Testis (tissue), 3 donors: ENCODE results near the gene BMPR1A. TPM values are rescaled to one million over a fixed set of nuclear protein-coding genes. Genes with fewer than 3 reads are reported as not detected.

ENCODE experiments used
- DNase-seq: peaks from one replicate; pipeline ENCODE4 v3.0.0-alpha.2; 2019
- H3K27ac ChIP-seq, 2 donors: fragments of 200-600 bp; sonication (generic); one replicate each; pipeline ENCODE4 v1.5.1; 2019
- H3K27me3 ChIP-seq: fragments of 200-600 bp; sonication (generic); one replicate; pipeline ENCODE4 v1.5.1; 2019
- H3K36me3 ChIP-seq: fragments of 200-600 bp; sonication (generic); one replicate; pipeline ENCODE4 v1.5.1; 2017; ENCODE audit warnings: low read depth; ENCODE audit errors: missing control alignments
- H3K4me1 ChIP-seq: fragments of 200-600 bp; sonication (generic); one replicate; pipeline ENCODE4 v1.5.1; 2019
- H3K4me3 ChIP-seq, 2 donors: fragments of 200-600 bp; sonication (generic); one replicate each; pipeline ENCODE4 v1.5.1; 2017 to 2019
- H3K9me3 ChIP-seq: fragments of 200-600 bp; sonication (generic); one replicate; pipeline ENCODE4 v1.5.1; 2017
- CTCF ChIP-seq, 3 experiments: fragments of 450-650 bp in 2 of 3; fragments of 200-600 bp in 1 of 3; sonication (generic) in 1 of 3; IDR thresholded peaks; one replicate each; pipeline ENCODE4 v1.5.1; 2016 to 2019; ENCODE audit warnings: antibody characterized with exemption in 3 of 3, mild to moderate bottlenecking in 2 of 3, moderate library complexity in 1 of 3
- POLR2A ChIP-seq: fragments of 450-650 bp; IDR thresholded peaks from one replicate; pipeline ENCODE4 v1.6.1; 2017; ENCODE audit warnings: antibody characterized with exemption, mild to moderate bottlenecking, moderate library complexity
- WGBS, 2 donors: methylation state at CpG; one replicate each; pipeline ENCODE4 v1.1.5; 2018; 5-methylcytosine and 5-hydroxymethylcytosine counted together
- intact Hi-C: fragments of 100-400 bp; cut with DNase I; formaldehyde crosslinking; loops from one replicate; pipeline ENCODE4 v1.15.1; 2023; ENCODE audit warnings: low total_unique reads
- polyA plus RNA-seq: library from polyadenylated mRNA; stranded (reverse); fragments of 350-450 nt; fragmentation: Illumina TruSeq; extraction: RNeasy Lipid Tissue Mini Kit (QIAGEN cat#74804); gene quantifications from one replicate; pipeline ENCODE4 v1.2.3, GENCODE V29; 2014; ENCODE audit warnings: low read depth, low replicate concordance; ENCODE audit not compliant: insufficient read depth
- total RNA-seq, 2 donors: library from RNA; depleted of rRNA; stranded (reverse); fragments of >200 nt; gene quantifications; one replicate each; pipeline ENCODE4 v1.2.3, GENCODE V29; 2016

Gene BMPR1A
- total and polyA plus RNA-seq, 3 donors from 2014 or later, result 19.5 to 51.1 (median 42.6) TPM

- H3K9me3 ChIP-seq, result no peaks in the 10 kb centered on the region
- DNase-seq, result no peak
- intact Hi-C loops, result no loop called here
- H3K36me3 ChIP-seq, result no peaks in the 10 kb centered on the region
- H3K27ac ChIP-seq, result no peak overlapping the region
- TF ChIP-seq POLR2A (no peak), CTCF (IDR thresholded peaks at IDR 0.05) (no peak)
- no peak overlapping the region for H3K4me3 ChIP-seq
- H3K27me3 ChIP-seq, result no peaks in the 10 kb centered on the region
- peaks cover 28% of the 10 kb centered on the region for H3K4me1 ChIP-seq
- WGBS, 2 donors, result 35 to 45% methylated on average over 1 of the region's 1 CpG
These were observed 12.1 kb downstream of the BMPR1A start for GRCh38 chr10:86768412-86769062.

GRCh38 chr10:86769991-86770390 is 13.6 kb downstream of the BMPR1A start:
- no peak for TF ChIP-seq POLR2A
- no peak for TF ChIP-seq CTCF (IDR thresholded peaks at IDR 0.05)
- no peak for DNase-seq
- peaks cover 33% of the 10 kb centered on the region for H3K4me1 ChIP-seq

DNA sequence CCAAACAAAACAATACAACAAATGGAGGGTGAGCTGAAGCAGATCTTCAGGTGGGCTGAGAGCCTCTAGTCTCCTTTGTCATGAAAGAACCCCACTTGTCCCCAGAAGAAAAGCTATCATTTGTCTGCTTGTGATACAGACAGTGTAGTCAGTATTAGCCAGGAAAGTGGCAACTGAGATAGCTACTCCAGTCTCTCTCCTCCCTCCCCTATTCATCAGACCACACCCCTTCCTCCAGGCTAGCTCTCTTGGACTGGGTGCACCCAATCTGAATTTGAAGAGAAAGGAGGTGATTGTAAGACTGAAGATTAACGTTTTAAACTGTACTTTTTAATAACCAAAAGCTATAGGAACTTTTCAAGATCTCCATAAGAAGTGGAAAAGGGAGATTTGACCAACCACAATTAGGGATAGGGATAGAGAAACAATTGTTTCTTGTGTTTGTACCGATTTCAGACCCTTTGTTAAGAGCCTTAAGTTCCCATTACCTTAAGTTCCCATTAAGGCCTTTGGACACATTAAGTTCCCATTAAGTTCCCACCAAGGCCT is 14.1 kb downstream of the BMPR1A start:
- no peak overlapping the region for H3K4me3 ChIP-seq
- no peaks in the 10 kb centered on the region for H3K27me3 ChIP-seq
- peak; percentile 52 for DNase-seq
- 32 to 34% methylated on average over 2 of the region's 2 CpGs for WGBS, 2 donors
- peaks cover 38% of the 10 kb centered on the region for H3K4me1 ChIP-seq
- intact Hi-C loops, result no loop called here
- TF ChIP-seq CTCF (IDR thresholded peaks at IDR 0.05) (no peak), POLR2A (no peak)
- H3K36me3 ChIP-seq, result no peaks in the 10 kb centered on the region
- no peaks in the 10 kb centered on the region for H3K9me3 ChIP-seq
- H3K27ac ChIP-seq, result peak overlapping the region in 1 of 2 donors; percentile 6

More at GRCh38 chr10:86769991-86770390, 13.6 kb downstream of the BMPR1A start:
- Histone ChIP-seq H3K9me3 (no peaks in the 10 kb centered on the region), H3K27ac (no peak overlapping the region), H3K27me3 (no peaks in the 10 kb centered on the region), H3K36me3 (no peaks in the 10 kb centered on the region), H3K4me3 (no peak overlapping the region)
- 86 to 91% methylated on average over 10 of the region's 10 CpGs for WGBS, 2 donors
- intact Hi-C loops, result no loop called here

DNA sequence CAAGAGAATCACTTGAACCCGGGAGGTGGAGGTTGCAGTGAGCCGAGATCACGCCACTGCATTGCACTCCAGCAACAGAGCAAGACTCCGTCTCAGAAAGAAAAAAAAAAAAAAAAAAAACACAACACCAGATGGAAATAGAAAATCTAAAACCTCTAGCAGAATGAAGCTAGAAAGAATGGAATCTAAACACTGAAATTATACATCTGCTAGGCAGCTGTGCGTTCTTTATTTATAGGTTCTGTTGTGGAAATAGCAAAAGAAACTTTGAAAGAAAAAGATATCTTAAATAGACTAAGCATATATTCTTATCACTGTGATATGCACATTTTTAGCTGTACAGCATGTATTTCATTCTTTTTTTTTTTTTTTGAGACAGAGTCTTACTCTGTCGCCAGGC is 17.1 kb downstream of the BMPR1A start:
- Histone ChIP-seq H3K27ac (no peak overlapping the region), H3K27me3 (no peaks in the 10 kb centered on the region), H3K4me3 (no peak overlapping the region), H3K9me3 (no peaks in the 10 kb centered on the region), H3K36me3 (no peaks in the 10 kb centered on the region), H3K4me1 (peaks cover 33% of the 10 kb centered on the region)
- TF ChIP-seq POLR2A (no peak), CTCF (IDR thresholded peaks at IDR 0.05) (no peak)
- intact Hi-C loops, result no loop called here
- WGBS, 2 donors, result 69 to 76% methylated on average over 6 of the region's 6 CpGs
- no peak for DNase-seq
